ENCODE results near the gene CYP24A1.

GRCh38 chr20:54122681-54123586 lies 50.9 kb downstream of the CYP24A1 start:
- no peak for TF ChIP-seq CTCF (IDR thresholded peaks at IDR 0.05)
- no peak for TF ChIP-seq ZFX (IDR thresholded peaks at IDR 0.05; ENCODE audit: borderline replicate concordance)

All from 22Rv1 (cell line).